Measurements from ENCODE around the gene DAB2IP.

DNA sequence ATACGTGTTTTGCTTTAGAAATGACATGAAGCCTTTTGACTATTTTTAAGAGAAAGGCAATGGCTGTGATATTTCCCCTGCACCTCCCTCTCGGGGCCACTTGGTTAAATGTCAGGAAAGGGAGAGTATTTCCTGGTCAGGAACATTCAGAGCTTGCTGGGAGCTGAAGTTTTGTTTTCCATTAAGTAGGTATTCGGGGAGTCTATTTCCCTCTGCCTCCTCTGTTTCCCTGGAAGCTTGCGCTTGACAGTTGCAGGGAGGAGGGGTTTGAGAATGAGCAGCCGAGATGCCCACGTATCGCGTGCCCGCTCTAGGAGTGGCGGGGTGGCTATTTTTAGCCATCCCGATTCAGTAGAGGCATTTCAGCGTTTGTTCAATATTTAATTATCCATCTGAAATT is 6.7 kb downstream of the DAB2IP start:
- peak in 3 of 6 experiments; percentile 11 to 28 (median 14) for TF ChIP-seq CTCF (IDR thresholded peaks at IDR 0.05)
- no peak for TF ChIP-seq POLR2A (IDR thresholded peaks at IDR 0.05)
- no peak for TF ChIP-seq POLR2AphosphoS5 (IDR thresholded peaks at IDR 0.05)

Data from upper lobe of left lung (tissue), 4 donors.